HG03571 (cell line): ENCODE data around the gene NHSL1.

Experiments used
- ATAC-seq: cut with Tn5 transposase; IDR thresholded peaks from one replicate; pipeline ENCODE4 v1.9.1; 2021; ENCODE audit not compliant: unreplicated experiment

The NHSL1 gene

GRCh38 chr6:138374815-138375214 lies 124.5 kb downstream of the NHSL1 start:
- ATAC-seq = no peak

- ATAC-seq = no peak
Observed at GRCh38 chr6:138374230-138374629, 125.1 kb downstream of the NHSL1 start.

- ATAC-seq = no peak
Observed at GRCh38 chr6:138372711-138373463, 126.4 kb downstream of the NHSL1 start.
